Measurements from ENCODE around the gene USH2A. TPM values are rescaled to one million over a fixed set of nuclear protein-coding genes. Genes with fewer than 3 reads are reported as not detected.

The USH2A gene
- polyA plus RNA-seq, 1 donor from 2014 or later = 0.17 TPM

GRCh38 chr1:216246577-216247203 is 176.6 kb downstream of the USH2A start:
- Histone ChIP-seq H3K9me2 (ENCODE audit: insufficient read depth, low read length) (no peaks in the 10 kb centered on the region), H4K20me1 (ENCODE audit: insufficient read depth) (no peaks in the 10 kb centered on the region), H3F3A (ENCODE audit: insufficient read depth, low read length, poor library complexity, severe bottlenecking) (no peaks in the 10 kb centered on the region), H2AFZ (ENCODE audit: low read depth, low read length) (no peak overlapping the region), H3K79me2 (replicated peaks; ENCODE audit: insufficient read depth, low read length) (no peaks in the 10 kb centered on the region), H3K36me3 (ENCODE audit: insufficient read depth, low read length) (no peaks in the 10 kb centered on the region), H3K4me2 (ENCODE audit: low read length) (no peak overlapping the region), H3K27me3 (ENCODE audit: insufficient read depth, low read depth, low read length) (no peaks in the 10 kb centered on the region), H3K4me3 (ENCODE audit: low read length) (no peak overlapping the region), H3K9ac (ENCODE audit: low read length) (no peak overlapping the region), H3K27ac (ENCODE audit: low read length) (no peak overlapping the region), H3K9me3 (ENCODE audit: low read length) (no peaks in the 10 kb centered on the region)
- TF ChIP-seq TAF1 (IDR thresholded peaks at IDR 0.05; ENCODE audit: low read depth) = no peak

GRCh38 chr1:216238844-216239243 is 184.4 kb downstream of the USH2A start:
- TF ChIP-seq, protein P1, sequence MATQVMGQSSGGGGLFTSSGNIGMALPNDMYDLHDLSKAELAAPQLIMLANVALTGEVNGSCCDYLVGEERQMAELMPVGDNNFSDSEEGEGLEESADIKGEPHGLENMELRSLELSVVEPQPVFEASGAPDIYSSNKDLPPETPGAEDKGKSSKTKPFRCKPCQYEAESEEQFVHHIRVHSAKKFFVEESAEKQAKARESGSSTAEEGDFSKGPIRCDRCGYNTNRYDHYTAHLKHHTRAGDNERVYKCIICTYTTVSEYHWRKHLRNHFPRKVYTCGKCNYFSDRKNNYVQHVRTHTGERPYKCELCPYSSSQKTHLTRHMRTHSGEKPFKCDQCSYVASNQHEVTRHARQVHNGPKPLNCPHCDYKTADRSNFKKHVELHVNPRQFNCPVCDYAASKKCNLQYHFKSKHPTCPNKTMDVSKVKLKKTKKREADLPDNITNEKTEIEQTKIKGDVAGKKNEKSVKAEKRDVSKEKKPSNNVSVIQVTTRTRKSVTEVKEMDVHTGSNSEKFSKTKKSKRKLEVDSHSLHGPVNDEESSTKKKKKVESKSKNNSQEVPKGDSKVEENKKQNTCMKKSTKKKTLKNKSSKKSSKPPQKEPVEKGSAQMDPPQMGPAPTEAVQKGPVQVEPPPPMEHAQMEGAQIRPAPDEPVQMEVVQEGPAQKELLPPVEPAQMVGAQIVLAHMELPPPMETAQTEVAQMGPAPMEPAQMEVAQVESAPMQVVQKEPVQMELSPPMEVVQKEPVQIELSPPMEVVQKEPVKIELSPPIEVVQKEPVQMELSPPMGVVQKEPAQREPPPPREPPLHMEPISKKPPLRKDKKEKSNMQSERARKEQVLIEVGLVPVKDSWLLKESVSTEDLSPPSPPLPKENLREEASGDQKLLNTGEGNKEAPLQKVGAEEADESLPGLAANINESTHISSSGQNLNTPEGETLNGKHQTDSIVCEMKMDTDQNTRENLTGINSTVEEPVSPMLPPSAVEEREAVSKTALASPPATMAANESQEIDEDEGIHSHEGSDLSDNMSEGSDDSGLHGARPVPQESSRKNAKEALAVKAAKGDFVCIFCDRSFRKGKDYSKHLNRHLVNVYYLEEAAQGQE (IDR thresholded peaks at IDR 0.05; ENCODE audit: borderline replicate concordance) = no peak
- TF ChIP-seq CTCF (IDR thresholded peaks at IDR 0.05; ENCODE audit: poor library complexity, severe bottlenecking) (no peak), EZH2 (IDR thresholded peaks at IDR 0.05; ENCODE audit: borderline replicate concordance, insufficient read depth, low read length, poor library complexity, severe bottlenecking) (no peak), MXI1 (conservative IDR thresholded peaks at IDR 0.05; ENCODE audit: poor library complexity, severe bottlenecking) (no peak), SMC3 (conservative IDR thresholded peaks at IDR 0.05; ENCODE audit: poor library complexity) (no peak), TAF1 (IDR thresholded peaks at IDR 0.05; ENCODE audit: low read depth) (no peak), RAD21 (conservative IDR thresholded peaks at IDR 0.05) (no peak), EP300 (conservative IDR thresholded peaks at IDR 0.05; ENCODE audit: poor library complexity, severe bottlenecking) (no peak), POLR2AphosphoS5 (IDR thresholded peaks at IDR 0.05) (no peak)
- Histone ChIP-seq H3K27me3 (ENCODE audit: insufficient read depth, low read depth, low read length) (no peaks in the 10 kb centered on the region), H3F3A (ENCODE audit: insufficient read depth, low read length, poor library complexity, severe bottlenecking) (no peaks in the 10 kb centered on the region), H3K9me3 (ENCODE audit: low read length) (no peaks in the 10 kb centered on the region), H3K36me3 (ENCODE audit: insufficient read depth, low read length) (no peaks in the 10 kb centered on the region), H3K4me3 (ENCODE audit: low read length) (no peak overlapping the region), H4K20me1 (ENCODE audit: insufficient read depth) (no peaks in the 10 kb centered on the region), H3K4me2 (ENCODE audit: low read length) (no peak overlapping the region), H3K27ac (ENCODE audit: low read length) (no peak overlapping the region), H2AFZ (ENCODE audit: low read depth, low read length) (no peak overlapping the region), H3K9me2 (ENCODE audit: insufficient read depth, low read length) (no peaks in the 10 kb centered on the region), H3K79me2 (replicated peaks; ENCODE audit: insufficient read depth, low read length) (no peaks in the 10 kb centered on the region), H3K9ac (ENCODE audit: low read length) (no peak overlapping the region)
